Measurements from ENCODE around the gene BPIFB6.
A peak's percentile ranks its signal among the peaks of the same experiment; 100 is the strongest.
"Not testable (repeated sequence)": the region's sequence is repeated elsewhere in the genome, so short reads cannot be mapped to it uniquely, and the experiment has no call there.

Gene BPIFB6

DNA sequence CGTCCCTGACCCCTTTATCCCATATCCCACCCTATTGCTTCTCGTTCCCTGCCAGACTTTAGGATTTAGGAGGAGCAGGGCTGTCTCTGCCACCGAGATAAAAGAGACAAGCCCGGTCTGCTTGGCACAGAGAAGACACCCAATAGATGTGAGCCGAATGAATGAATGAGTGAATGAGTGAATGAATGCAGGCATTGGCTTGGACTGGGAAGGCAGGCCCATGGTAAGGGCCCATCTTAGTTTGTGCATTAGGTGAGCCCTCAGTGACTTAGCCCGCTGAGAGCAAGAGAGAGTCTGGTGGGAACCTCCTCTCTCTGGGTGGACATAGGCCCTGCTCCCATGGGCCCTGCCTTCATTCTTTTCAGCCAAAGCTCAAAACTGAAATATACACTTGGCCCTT is 879 bp upstream of the BPIFB6 start:
- no peak for DNase-seq

DNA sequence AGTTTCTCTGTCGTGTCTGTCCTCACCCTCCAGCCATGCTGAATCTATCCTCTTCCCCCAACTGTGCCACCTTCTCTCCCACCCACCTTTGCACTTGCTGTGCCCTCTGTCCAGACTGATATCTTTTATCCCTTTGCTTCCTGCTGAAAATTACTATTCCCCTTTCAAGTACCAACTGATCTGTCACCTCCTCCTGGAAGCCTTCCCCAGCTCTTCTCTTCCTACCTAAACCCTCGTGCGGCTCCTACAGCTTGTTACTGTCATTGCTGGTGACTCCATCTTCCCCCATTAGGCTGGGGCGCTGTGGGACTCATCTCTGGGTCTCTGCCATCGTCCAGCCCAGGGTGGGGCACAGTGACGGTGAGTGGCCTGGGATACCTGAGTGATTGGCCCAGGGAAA is 1.1 kb downstream of the BPIFB6 start:
- no peak for DNase-seq

DNA sequence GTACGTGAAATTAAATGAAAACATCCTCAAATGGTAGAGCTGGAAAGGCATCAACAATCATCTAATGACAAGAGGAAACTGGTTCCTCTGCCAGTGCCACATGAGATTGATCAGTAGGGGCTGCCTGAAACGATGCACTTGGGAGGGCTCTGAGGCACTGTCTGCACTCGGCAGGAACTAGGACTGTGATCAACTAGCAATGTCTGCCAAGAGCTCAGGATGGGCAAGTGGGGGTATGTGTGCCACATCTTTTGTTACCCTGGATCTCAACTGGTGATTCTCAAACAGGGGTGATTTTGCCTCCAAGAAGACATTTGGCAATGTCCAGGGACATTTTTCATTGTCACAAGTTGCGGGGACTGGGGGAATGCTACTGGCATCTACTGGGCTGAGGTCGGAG is 1.9 kb downstream of the BPIFB6 start:
- DNase-seq = no peak

DNA sequence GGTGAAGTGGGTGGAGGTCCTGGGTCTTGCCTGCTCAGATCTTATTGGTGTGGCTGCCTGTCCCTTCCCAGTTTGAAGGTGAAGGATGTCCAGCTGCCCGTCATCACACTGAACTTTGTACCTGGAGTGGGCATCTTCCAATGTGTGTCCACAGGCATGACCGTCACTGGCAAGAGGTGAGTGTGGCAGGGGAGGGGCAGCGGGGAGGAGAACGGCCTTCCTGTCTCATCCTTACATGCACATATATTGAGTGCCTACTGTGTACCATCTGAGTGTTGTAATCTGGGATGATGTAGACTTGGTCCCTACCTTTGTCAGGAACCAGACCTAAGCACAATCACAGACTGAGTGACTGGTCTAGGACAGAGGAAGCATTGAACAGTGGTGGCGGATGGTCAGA is 2.7 kb downstream of the BPIFB6 start:
- no peak for DNase-seq

DNA sequence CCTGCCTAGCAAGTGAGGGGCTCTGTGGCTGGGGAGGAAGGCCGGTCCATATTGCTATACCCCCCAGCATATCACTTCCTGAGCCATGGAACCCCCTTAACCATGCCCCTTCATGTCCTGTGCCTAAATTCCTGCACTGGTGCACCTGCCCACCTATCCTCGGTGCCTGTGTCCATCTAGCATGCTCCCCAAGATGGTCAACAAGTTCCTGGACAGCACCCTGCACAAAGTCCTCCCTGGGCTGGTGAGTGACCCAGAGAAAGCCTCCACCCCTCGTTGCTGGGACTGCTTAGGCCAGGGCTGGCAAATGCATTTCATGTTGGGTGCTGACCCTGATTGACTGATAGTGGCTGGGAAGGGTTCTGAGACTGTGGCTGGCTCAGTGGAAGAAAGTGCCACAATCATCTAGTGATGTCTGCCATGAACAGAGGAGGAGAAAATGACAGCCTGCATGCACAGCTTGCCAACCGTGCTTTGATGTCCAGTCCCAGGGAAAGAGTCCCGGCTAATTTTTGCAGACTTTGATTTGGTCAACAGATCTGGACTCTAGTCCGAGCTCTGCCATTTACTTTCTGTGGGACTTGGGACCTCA is 3.5 kb downstream of the BPIFB6 start:
- DNase-seq = no peak

DNA sequence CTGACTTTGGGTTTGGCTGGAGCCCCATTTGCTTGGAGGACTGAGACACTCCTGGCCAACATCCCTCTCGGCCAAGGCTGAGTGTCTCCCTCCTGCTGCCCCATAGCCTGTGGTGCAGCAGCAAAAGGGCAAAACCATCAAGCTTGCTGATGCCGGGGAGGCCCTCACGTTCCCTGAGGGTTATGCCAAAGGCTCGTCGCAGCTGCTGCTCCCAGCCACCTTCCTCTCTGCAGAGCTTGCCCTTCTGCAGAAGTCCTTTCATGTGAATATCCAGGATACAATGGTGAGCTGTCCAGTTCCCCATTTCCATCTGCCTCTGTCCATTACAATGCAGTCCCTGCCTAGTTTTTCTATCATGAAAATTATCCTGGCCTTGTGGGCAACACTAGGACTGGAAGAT is 6.0 kb downstream of the BPIFB6 start:
- no peak for DNase-seq

DNA sequence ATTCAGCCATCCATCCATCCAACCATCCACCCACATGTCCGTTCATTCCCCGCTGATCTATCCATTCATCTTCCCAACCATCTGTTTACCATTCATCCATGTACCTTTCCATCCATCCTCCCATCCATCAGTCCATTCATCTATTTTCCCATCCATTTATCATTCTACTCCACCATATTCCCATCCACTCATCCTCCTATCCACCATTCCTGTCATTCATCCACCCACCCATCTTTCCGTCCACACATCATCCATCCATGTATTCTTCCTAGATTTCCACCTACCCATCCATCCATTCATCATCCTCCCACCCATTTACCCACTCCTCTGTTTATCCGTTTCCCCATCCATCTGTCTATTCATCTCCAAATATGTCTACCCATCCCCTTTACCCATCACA is 6.8 kb downstream of the BPIFB6 start:
- no peak for DNase-seq

DNA sequence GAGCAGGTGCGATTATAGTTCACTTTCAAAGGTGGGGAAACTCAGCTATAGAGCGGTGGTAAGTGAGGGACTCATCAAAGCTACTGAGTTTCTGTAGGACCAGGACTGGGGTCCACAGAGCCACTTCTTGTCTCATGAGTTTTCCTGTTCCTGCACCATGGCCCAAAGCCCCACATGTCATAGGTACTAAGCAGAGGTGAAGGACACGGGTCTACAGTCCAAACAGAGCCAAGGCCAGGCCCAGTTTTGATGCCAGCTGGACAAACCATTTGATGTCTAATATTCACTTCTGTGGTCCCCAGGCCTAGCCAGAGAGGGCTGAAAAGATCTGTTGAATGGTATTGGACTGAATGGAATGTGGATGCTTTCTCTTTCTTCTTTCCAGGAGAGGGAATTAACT is 11.0 kb downstream of the BPIFB6 start:
- no peak for DNase-seq

DNA sequence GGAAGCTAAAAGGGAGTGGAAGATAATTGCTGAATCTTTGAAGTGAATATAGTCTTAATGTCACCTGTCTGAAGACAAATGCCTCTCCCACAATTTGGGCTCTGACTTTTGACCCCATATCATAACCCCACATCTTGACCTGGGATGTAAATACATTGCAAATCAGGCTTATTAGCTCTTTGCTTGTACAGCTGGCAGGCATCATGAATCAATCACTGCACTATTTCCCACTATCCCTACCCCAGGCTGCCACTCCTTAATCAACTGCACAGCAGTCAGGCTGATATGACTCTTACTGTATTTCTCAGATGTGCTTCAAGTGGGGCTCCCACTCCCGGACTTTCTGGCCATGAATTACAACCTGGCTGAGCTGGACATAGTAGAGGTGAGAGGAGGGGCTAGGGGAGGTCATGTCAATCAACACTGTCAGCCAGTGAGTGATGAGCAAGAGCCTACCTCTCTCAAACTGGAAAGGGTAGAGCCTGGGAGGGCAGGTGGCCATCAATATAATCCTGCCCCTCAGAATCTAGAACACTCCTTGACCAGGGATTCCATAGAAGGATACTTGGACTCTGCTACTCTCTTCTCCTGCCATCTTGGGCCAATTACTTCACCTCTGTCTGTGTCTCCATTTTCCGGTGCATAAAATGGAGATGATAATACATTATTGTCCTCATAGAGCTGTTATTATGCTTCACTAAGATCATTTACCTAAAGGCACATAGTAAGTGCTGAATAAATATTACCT is 11.7 kb downstream of the BPIFB6 start:
- DNase-seq = no peak

DNA sequence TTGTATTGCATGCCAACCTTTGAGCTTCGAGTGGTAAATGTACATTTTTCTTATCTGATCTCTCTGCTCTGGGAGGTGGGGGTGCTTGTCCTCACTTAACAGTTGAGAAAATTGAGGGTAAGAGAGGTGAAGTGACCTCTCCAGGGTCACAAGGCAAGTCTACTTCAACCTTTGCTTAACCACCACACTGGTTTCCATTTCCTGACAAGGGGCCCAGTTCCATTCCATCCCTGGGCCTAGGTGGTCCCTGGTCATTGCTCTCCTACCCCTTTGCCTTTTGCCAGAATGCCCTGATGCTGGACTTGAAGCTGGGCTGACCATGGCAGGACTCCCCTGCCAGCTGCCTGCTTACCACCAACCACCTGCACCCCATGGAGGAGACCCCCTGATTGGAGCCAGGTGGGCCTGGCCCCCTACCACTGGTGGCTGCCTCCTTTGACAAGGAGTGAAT is 12.3 kb downstream of the BPIFB6 start:
- no peak for DNase-seq

DNA sequence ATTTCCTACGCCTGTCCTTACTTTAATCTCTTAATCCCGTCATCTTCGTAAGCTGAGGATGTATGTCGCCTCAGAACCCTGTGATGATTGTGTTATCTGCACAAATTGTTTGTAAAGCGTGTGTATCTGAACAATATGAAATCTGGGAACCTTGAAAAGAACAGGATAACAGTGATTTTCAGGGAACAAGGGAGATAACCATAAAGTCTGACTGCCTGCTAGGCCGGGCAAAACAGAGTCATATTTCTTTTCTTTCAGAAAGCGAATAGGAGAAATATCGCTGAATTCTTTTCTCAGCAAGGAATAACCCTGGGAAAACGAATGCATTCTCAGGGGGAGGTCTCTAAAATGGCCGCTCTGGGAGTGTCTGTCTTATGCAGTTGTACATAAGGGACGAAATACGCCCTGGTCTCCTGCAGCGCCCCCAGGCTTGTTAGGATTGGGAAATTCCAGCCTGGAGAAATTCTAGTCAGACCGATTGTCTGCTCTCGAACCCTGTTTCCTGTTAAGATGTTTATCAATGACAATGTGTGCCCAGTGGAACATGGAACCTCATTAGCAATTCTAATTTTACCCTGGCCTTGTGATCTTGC is 13.8 kb downstream of the BPIFB6 start:
- not testable (repeated sequence) for DNase-seq

DNA sequence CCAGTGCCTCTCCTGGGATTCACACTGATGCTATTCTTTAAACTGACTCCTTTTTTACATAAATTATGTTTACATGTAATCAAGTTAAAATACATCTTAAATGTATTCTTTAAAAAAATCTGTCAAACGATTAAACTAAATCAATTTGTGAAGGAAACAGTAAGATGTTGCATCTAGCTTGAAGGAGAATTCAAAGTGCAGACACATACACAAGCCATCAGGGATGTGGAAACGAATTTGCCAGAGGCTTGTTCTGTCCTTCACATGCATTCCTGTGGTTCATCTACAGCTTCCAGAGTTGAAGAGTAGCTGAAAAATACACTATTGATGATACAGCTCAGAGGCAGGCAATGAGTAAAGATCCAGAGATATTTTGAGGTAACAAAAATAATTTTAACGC is 15.0 kb downstream of the BPIFB6 start:
- no peak for DNase-seq

DNA sequence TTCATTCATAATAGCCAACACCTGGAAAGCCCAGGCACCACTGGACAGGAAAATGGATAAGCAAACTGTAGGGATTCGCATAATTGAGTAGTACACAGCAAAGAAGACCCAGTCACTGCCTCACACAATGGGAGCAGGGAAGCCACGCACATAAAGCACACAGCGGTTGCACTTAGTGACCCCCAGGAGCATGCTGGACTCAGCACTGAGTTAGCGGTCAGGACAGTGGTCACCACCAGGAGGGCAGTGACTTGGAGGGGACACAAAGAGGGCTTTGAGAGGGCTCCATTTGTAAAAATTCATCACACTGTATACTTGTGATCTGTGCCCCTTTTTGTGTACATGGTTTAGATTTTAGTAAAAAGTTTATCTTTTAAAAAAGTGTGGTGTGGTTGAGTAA is 19.9 kb downstream of the BPIFB6 start:
- no peak for DNase-seq

DNA sequence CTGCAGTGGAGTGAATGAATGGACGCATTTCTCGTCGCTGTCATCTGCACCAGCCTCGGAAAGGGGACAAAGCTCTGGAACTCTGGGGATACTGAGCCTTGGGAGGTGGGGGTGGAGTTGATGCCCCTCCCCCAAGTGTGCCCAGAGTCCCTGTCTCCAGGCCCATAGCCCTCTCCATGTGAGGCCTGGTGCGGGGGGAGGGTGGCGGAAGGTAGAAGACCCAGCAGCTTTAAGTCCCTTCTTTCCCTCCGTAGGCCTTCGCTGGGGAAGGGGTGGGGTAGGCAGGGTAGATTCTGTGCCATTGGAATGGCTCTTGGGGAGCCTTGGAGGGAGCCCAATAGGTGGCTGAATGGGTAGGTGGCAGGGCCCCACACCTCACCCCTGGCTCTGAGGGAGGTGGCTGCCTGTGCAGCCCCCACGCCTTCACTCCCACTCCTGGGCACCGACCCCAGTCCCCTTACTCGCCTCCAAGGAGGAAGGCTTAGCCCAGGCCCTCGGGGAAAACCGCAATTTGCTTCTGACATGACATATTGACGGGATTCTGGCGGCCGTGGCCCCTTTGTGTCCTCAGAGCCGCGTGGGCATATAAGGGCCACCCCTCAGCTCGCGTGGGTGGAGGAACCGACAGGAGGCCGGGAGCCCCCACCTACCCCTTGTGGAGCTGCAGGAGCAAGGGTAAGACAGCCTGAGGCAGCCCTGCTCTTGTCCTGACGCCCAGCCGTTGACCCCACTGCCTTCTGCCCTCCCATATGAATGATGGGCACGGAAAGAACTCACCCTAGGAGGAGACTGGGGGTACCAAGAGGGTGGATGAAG is 22.1 kb downstream of the BPIFB6 start, which contains the start of gene BPIFB3:
Gene BPIFB3 (plus strand): TSS at position 613 of the 816 bp plus-strand sequence. CDS start 1,533 bp downstream, outside the sequence.
- no peak for DNase-seq

DNA sequence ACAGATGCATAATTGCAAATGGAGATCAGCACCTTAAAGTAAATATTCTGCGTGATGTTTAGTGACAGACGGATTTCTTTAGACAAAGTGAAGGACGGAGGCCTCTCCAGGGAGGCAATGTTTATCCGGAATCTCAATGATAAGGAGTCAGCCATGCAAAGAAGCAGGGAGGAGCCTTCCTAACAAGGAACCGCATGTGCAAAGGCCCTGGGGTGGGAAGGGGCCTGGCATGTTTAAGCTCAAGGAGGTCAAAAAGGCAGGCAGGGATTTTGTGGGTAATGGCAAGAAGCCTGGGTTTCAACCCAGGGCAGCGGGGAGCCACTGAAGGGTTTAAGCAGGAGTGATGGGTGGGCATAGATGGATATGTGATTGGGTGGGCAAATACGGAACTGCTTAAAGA is 22.9 kb downstream of the BPIFB6 start:
- DNase-seq = no peak

DNA sequence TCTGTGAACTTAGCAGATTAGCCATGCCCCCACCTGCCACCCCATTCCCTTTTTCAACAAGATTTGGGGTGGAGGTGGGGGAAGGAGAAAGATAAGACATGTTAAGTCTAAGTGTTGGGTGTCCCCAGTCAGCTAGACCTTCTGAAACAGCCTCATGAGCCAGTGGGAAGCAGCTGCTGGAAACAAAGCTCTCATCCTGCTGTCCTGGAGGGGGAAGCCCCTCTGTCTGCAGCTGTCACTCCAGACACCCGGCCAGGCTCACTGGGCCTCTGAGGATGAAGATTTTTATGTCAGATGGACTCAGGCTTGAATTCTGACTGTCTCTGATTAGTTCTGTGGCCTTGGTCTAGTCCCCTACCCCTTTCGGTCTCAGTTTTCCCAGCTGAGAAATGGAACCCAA is 23.3 kb downstream of the BPIFB6 start:
- no peak for DNase-seq

DNA sequence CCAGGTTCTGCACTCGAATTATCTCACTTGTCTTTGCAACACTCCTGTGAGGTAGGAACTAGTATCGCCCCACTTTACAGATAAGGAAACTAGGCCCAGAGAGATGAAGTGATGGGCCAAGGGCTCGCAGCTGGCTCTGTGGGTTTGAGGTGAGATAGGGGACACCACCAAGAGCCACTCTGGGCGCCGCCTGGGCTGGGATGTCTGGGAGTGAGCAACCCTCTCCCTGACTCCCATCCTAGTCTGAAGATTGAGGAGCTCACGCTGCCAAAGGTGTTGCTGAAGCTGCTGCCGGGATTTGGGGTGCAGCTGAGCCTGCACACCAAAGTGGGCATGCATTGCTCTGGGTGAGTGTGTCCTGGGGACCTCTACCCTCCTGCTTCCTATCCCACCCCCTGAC is 27.7 kb downstream of the BPIFB6 start:
- no peak for DNase-seq

DNA sequence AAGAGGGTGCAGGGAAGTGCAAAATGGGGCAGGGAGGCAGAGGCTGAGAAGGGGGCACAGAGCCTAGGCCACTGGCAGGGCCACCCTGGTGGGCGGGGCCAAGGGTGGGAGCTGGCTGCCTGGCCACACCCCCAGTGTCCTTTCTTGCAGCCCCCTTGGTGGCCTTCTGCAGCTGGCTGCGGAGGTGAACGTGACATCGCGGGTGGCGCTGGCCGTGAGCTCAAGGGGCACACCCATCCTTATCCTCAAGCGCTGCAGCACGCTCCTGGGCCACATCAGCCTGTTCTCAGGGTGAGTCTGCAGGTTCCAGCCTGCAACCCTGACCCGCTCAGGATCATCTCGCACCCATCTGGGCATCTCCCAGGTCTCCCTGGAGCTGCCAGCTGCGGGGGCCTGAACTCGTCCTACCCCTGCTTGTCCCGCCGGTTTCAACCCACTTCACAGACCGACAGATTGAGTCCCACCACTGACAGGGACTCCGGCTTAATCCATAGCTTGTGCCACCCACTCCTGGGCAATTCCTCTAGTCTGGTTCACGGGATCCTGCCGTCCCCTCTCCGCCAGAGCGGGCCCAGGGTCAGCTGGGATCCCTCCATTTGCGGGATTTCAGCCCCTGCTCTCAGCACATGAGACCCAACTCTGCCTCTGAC is 28.4 kb downstream of the BPIFB6 start:
- DNase-seq = no peak

DNA sequence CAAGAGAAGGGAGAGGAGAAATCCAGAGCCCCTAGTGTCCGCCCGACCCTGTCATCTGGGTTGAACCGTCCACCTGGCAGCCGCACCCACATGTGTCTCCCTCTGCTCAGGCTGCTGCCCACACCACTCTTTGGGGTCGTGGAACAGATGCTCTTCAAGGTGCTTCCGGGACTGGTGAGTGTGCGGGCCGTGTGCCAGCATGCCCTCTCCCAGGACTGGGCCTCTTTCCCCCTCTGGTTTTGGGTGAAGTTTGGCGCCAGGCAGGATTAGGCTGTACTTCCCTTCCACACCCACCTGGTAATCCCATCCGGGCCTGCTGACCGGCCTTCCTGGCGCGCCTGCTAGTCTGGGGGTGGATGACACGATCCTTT is 30.2 kb downstream of the BPIFB6 start:
- no peak for DNase-seq

DNA sequence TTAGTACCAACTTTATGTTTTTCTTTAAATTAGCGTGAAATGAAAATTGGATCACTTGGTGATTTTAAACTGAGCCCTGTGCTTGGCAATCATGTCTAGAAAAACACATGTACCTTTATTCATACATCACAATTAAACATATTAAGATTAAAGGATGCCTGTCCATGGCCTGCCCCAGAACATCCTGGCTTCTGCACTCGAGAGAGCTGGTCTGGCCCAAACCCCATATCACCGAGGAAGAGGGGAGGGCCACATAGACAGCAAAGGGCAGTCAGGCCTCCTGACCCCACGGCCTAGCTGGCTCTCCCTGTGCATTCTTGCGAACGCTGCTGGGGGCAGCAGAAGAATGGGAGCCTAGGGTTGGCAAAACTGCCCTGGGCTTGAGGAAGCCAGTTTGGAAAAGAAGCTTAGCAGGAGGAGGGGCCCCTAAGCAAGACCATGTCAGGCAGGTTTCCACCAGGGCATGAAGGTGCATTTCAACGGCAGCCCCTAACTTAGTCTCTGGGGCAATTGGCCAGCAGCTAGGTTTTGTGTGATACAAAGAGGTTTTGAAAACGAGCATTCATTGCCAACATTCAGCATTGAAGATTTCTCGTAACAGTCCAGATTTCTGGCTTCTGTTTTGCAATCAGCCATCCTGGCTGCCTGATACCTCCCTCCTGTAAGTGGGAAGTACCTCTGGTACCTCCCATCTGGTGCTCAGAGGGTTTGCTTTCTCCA is 30.8 kb downstream of the BPIFB6 start:
- DNase-seq = peak in 1 of 14 donors; percentile 10

DNA sequence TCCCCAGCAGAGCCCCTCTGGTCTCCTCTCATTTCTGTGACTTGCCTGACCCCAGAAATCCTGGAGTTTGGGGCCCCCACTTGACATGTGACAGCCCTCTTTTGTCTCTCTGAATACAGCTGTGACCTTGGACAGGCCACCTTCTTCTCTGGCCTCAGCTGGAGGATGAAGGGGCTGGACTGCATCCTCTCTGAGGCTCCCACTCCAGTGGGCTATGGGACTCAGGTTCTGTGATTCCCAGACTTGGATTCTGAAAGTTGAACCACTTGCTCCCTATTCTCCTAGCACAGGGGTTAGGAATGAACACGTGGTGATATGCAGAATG is 31.3 kb downstream of the BPIFB6 start:
- no peak for DNase-seq

DNA sequence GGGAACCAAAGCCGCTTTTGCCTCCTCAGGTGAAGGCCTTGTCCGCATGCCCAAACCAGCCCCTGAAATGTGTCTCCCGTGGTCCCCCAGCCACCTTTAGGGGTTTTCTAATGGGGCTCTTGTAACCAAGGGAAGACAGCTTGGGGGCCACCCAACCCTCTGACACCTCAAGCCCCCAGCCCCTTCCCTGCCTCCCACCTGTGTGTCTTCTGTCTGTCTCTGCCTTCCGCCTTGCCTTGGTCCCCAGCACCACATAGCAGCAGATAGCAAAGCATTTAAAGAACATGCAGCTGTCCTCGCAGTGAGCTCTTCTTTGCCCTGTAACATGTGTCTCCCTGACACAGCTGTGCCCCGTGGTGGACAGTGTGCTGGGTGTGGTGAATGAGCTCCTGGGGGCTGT is 31.8 kb downstream of the BPIFB6 start:
- DNase-seq = no peak

All from C1 segment of cervical spinal cord (tissue), 14 donors.